Right forelimb (tissue), 1 donor: ENCODE results near the gene ENG.
"Not testable (repeated sequence)": the region's sequence is repeated elsewhere in the genome, so short reads cannot be mapped to it uniquely, and the experiment has no call there.

Source experiments
- DNase-seq: peaks from one replicate; pipeline ENCODE4 v3.0.0-alpha.2; 2018

Gene ENG

DNA sequence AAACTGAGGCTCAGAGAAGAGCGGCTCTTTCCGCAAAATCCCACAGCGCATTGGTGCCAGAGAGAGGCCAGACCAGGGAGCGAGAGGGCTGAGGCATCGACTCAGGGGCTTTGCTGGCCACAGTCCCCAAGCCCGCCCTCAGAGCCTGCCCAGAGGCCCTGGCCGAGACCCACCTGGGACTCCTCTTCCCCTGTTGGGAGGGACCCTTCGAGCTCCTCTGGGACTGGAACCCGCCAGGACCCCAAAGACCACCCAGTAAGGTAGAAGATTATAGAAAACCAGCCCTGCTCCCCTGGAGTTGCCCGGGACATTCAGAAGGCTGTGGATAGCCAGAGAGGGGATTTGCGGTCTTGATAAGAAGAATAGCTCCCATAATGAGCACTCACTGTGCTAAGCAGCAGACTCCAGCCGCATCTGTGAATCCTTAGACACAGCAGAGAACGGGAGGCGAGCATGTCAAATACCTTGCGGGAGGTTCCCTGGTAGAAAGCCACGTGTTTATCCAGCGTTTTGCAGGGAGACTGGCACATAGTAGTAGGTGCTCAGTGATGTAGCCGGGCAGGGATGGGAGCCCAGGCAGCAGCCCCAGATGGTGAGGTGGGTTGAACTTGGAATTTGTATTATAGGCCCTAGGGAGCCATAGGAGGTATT, 23.7 kb upstream of the ENG start:
- no peak for DNase-seq

DNA sequence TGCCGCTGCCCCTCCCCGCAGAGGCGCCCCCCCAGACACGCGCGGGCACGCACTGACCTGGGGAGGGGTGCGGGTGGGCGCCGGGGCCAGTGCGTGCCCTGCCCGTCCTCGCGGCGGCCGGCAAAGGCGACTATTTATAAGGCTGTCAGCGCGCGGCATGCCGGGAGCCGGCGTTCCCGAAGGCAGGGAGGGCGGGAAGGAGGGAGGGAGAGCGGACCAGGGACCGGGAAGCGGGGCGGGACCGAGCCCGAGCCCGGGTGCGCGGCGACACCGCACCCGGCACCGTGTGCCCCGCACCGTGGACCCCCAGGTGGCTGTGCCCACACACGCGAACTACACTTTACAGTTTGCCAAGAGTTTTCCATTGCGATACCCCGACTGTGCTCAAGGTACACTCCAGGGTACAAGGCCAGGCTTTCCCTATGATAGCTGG, 23.1 kb upstream of the ENG start, which contains the start of gene AK1:
Gene AK1 (minus strand): TSS at position 110 of the 433 bp plus-strand sequence. CDS start 3,058 bp downstream, outside the sequence.
- peak; percentile 85 for DNase-seq

DNA sequence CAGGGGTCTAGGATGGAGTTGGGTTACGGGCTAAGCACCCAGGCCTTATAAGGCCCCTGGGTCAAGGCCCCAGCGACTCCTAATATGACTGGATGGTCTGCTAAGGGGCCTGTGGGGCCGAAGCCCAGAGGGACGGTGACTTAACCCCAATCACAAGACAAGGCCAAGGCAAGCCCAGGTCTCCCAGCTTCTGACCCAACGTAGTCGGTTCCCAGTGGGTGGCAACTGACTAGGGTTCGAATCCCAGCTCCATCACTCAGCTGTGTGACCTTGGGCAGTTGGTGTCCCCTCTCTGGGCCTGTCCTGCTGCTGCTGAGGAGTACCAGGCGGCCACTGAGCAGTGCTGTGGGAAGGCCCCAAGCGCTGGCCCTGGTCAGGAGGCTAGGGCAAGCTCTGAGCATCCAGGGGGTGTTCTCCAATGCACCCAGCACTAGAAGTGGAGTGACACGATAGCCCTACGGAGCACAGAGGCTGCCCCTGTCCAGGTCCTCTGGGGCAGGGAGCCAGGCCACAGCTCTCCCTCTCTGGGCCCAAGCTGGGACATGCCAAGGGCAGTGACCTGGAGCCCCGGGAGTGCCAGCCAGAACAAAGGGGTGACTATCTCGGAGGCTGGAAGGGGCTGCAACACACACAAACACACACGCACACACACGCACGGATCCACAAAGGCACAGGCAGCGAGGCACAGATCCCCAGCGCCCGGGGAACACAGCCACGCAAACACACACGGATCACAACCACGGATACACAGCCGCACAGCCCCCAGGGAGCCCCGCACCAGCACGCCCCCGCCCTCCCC, 22.5 kb upstream of the ENG start:
- DNase-seq, result no peak

GRCh38 chr9:127876026-127876763, 21.7 kb upstream of the ENG start:
- DNase-seq, result no peak

DNA sequence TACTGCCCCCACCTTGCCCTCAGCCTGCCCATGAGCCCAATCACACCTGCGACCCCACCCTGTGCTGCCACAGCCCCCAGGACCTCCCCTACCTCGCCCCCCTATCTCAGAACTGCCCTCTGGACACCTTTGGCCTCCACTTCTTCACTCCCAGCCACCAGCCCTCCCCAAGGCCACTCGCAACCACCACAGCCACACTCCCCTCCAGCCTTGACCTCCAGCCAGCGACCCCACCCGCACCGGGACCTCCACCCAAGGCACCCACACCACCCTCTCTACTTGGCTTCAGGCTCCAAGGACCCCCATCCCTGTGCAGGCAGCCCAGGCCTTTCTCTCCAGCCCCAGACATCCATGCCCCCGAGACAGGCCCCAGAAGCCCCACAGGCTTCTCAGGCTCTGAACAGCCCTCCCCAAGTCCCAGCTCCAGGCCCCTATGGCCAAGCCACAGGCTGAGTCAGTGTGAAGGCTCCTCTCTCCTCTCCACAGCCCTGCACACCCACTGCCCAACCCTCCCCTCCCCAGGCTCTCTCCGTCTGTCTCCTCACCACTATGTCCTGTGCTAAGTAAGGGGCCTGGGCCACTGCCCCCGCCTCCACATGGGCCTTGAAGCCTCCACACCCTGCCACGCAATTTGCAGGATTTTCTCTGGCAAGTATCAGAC, 21.0 kb upstream of the ENG start:
- no peak for DNase-seq

DNA sequence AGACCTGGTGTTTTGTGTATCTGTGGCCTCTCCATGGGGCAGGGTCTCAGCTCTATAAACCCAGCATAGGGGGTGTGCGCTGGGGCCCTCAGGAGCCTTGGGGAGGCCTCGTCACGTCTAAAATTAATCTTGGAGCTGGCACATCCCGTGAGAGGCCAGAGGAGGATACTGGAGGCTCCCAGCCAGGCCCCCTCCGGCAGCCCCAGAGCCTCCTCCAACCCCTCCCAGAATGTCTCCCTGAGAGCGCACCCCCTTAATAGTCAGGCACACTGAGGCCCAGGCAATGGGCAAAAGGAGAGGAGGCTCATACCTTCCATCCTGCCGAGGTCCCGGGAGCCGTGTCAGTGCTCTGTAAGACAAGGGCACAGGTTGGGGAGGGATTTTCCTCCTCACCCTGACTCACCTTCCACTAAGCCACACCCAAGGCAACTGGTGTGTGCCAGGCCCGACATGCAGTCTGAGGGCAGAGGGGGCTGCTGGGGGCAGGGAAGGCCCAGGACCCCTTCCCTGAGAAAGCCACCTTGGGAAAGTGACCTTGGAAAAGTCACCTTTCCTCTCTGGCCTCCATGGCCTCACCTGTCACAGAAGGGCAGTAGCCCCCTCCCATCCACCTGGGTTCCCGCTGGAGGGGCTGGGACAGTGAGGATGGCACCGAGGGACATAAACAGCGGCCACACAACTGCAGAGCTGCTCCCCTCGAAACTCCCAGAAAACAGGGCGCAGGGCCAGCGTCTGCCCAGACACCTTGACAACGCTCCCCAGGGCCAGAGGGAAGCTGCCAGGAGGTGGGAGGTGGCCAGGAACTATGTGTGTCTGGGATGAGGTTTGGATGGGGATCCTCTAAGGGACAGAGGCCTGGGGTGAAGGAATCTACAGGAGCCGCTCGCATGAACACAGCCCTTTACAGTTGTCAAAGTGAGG, 20.1 kb upstream of the ENG start:
- no peak for DNase-seq

- peak; percentile 77 for DNase-seq
Measured at GRCh38 chr9:127873886-127874285, 19.4 kb upstream of the ENG start.

GRCh38 chr9:127873223-127873691, 18.8 kb upstream of the ENG start:
- DNase-seq, result no peak

GRCh38 chr9:127872369-127873222, 18.1 kb upstream of the ENG start:
- no peak for DNase-seq

DNA sequence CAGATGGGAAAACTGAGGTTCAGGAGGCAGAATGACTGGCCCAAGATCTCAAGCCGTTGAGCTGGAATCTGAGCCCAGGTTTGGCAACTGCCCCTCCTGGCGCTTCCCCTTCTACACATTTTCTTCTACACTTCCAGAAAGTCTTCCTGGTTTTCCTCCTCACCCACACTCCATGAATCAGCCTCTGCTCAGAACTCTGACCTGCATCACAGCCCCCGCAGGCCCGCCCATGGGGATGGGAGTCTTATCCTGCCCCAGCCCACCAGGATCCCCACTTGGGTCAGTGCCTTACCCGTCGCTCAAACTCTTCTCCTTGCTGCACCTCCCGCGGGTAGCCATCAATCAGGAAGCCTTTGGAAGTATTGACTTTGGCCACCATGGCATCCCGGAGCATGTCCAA, 17.1 kb upstream of the ENG start:
- no peak for DNase-seq

DNA sequence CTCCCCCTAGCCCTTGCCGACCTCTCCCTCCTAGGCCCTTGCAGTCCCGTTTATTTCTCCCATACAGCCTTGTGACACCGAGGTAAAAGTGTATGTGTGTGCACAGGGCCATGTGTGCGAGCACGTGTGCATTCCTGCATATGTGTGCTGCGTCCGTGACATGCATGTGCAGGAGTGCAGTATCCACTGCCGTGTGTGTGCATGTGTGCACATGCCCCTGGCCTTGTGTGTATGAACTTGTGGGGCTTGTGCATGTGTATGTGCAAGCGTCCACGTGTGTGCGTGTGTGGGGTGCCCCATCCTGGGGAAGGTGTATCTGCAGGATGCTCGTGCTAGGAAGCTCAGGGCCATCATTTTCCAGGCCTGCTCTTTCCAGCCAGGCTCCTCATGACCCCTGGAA, 16.4 kb upstream of the ENG start:
- DNase-seq, result no peak

DNA sequence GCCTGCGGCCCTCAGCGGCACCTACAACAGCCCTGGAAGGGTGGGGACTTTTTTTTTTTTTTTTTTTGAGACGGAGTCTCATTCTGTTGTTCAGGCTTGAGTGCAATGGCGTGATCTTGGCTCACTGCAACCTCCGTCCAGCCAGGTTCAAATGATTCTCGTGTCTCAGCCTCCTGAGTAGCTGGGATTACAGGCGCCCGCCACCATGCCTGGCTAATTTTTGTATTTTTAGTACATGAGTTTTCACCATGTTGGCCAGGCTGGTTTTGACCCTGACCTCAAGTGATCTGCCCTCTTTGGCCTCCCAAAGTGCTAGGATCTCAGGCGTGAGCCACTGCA, 15.7 kb upstream of the ENG start:
- not testable (repeated sequence) for DNase-seq

- DNase-seq, result peak; percentile 92
Measured at GRCh38 chr9:127869310-127870152, 15.1 kb upstream of the ENG start.

- no peak for DNase-seq
Measured at GRCh38 chr9:127868278-127868902, 13.9 kb upstream of the ENG start.

- no peak for DNase-seq
Measured at GRCh38 chr9:127867356-127868277, 13.2 kb upstream of the ENG start.

DNA sequence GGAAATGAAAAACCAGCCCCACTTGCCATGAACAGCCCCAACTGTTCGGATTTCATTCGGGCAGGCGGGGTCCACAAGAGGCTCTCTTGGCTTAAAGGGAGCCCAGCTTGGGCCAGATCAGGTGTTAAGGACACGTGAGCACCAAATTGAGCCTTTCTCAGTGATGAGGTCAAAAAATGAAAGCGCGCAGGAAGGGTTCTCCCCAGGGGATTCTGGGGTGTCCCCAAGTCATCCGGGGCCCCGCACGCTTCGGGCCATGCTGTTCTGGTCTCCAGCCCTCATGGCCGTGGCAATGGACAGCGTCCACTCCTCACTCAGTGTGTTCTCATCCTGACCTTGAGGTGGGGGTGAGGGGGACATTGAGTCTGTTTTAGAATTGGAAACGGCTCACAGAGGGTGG, 12.1 kb upstream of the ENG start:
- no peak for DNase-seq

DNA sequence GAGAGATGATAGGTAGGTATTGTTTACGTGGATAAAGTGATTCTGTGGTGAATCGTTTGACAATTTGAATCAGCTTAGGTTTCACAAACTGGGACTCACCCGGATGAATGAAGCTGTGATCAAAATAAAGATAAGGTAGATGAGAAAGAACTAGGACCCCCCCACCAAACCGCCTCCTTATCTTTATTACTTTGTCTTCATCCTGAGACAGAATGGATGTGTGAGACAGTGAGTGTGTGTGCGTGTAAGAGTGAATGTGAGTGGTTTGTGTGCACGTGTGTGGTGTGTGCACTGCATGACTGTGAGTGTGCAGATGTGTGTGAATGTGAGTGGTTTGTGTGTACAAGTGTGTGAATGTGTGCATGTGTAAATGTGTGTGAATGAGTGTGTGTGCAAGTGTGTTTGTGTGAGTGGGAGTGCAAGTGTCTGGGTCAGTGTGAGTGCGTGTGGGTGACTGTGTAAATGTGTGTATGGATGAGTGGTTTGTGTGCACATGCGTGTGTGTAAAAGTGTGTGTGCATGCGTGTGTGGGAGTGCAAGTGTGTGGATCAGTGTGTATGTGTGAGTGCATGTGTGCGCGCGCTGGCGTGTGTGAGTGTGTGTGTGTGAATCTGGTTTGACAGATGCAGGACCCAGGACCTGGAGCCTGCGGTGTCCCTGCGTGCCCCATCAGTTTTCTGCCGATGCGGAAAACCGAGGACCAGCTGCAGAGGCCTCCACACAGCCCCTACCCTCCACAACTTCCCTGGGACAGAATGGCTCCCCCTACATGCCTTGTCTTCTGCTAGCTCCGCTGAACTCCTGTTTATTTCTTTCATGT, 11.4 kb upstream of the ENG start:
- DNase-seq, result no peak
